H9 (cell line): Measurements from ENCODE around the gene PLA2G4D. TPM values are rescaled to one million over a fixed set of nuclear protein-coding genes. Genes with fewer than 3 reads are reported as not detected.
A peak's percentile ranks its signal among the peaks of the same experiment; 100 is the strongest.

ENCODE experiments used
- DNase-seq: peaks from one replicate; pipeline ENCODE4 v3.0.0-alpha.2; 2017
- H2AFZ ChIP-seq: one replicate; pipeline ENCODE4 v1.6.1; 2013; ENCODE audit warnings: mild to moderate bottlenecking, low read length, control low read depth, moderate library complexity
- H2AK5ac ChIP-seq: 2 replicates; pipeline ENCODE4 v1.6.1; 2013; ENCODE audit warnings: low read length, control low read depth, mixed read lengths; ENCODE audit not compliant: insufficient read length
- H2BK120ac ChIP-seq: one replicate; pipeline ENCODE4 v1.6.1; 2013; ENCODE audit warnings: low read depth, mild to moderate bottlenecking, low read length, control low read depth, inconsistent platforms; ENCODE audit not compliant: poor library complexity, severe bottlenecking
- H2BK12ac ChIP-seq: 2 replicates; pipeline ENCODE4 v1.6.1; 2013; ENCODE audit warnings: low read length, control low read depth, mixed read lengths, low read depth; ENCODE audit not compliant: insufficient read length
- H2BK15ac ChIP-seq: 2 replicates; pipeline ENCODE4 v1.6.1; 2013; ENCODE audit warnings: low read depth, low read length, control low read depth
- H2BK20ac ChIP-seq: one replicate; pipeline ENCODE4 v1.6.1; 2013; ENCODE audit warnings: low read depth, mild to moderate bottlenecking, low read length, control low read depth, inconsistent platforms; ENCODE audit not compliant: poor library complexity, severe bottlenecking
- H2BK5ac ChIP-seq: 2 replicates; pipeline ENCODE4 v1.6.1; 2013; ENCODE audit warnings: low read length, control low read depth, mixed read lengths; ENCODE audit not compliant: insufficient read length
- H3K14ac ChIP-seq: 2 replicates; pipeline ENCODE4 v1.6.1; 2013; ENCODE audit warnings: low read length, control low read depth; ENCODE audit not compliant: insufficient read depth
- H3K18ac ChIP-seq: 2 replicates; pipeline ENCODE4 v1.6.1; 2013; ENCODE audit warnings: low read depth, mild to moderate bottlenecking, mixed read lengths, low read length, control low read depth; ENCODE audit not compliant: insufficient read length
- H3K23ac ChIP-seq: 2 replicates; pipeline ENCODE4 v1.6.1; 2013; ENCODE audit warnings: low read length, control low read depth, mixed read lengths, low read depth; ENCODE audit not compliant: insufficient read length
- H3K23me2 ChIP-seq: 2 replicates; pipeline ENCODE4 v1.6.1; 2013; ENCODE audit warnings: low read depth, mild to moderate bottlenecking, mixed read lengths, low read length, control low read depth; ENCODE audit not compliant: insufficient read length, poor library complexity, severe bottlenecking
- H3K27ac ChIP-seq: 2 replicates; pipeline ENCODE4 v1.5.1; 2013; ENCODE audit warnings: low read length, control low read depth, mixed read lengths, low read depth; ENCODE audit not compliant: insufficient read length
- H3K27me3 ChIP-seq: 2 replicates; pipeline ENCODE4 v1.6.1; 2013; ENCODE audit warnings: low read length, control low read depth, inconsistent platforms; ENCODE audit not compliant: insufficient read depth
- H3K4ac ChIP-seq: 2 replicates; pipeline ENCODE4 v1.6.1; 2013; ENCODE audit warnings: low read depth, mild to moderate bottlenecking, control low read depth, inconsistent platforms, low read length, moderate library complexity
- H3K4me1 ChIP-seq: 2 replicates; pipeline ENCODE4 v1.6.1; 2013; ENCODE audit warnings: low read length, control low read depth, inconsistent platforms; ENCODE audit not compliant: insufficient read depth
- H3K4me2 ChIP-seq: 2 replicates; pipeline ENCODE4 v1.6.1; 2013; ENCODE audit warnings: low read length, control low read depth, mixed read lengths; ENCODE audit not compliant: insufficient read length, insufficient read depth
- H3K56ac ChIP-seq: 2 replicates; pipeline ENCODE4 v1.6.1; 2013; ENCODE audit warnings: low read depth, mild to moderate bottlenecking, mixed read lengths, low read length, control low read depth; ENCODE audit not compliant: insufficient read length
- H3K79me1 ChIP-seq: 2 replicates; pipeline ENCODE4 v1.6.1; 2013; ENCODE audit warnings: low read depth, mild to moderate bottlenecking, moderate library complexity, low read length, control low read depth, inconsistent platforms; ENCODE audit not compliant: insufficient read depth, poor library complexity, severe bottlenecking
- H3K79me2 ChIP-seq: 2 replicates; pipeline ENCODE4 v1.6.1; 2013; ENCODE audit warnings: low read length, control low read depth, inconsistent platforms; ENCODE audit not compliant: insufficient read depth
- H3K9ac ChIP-seq: 2 replicates; pipeline ENCODE4 v1.6.1; 2013; ENCODE audit warnings: low read length, control low read depth, mixed read lengths; ENCODE audit not compliant: insufficient read length; ENCODE audit errors: extremely low read depth
- H3K9me3 ChIP-seq: one replicate; pipeline ENCODE4 v1.6.1; 2013; ENCODE audit warnings: low read depth, low read length, inconsistent platforms; ENCODE audit not compliant: control insufficient read depth
- H3T11ph ChIP-seq: one replicate; pipeline ENCODE4 v1.6.1; 2013; ENCODE audit warnings: mild to moderate bottlenecking, low read length, control low read depth, inconsistent platforms
- H4K20me1 ChIP-seq: one replicate; pipeline ENCODE4 v1.6.1; 2013; ENCODE audit not compliant: control insufficient read depth, insufficient read length, insufficient read depth
- H4K5ac ChIP-seq: 2 replicates; pipeline ENCODE4 v1.6.1; 2013; ENCODE audit warnings: low read depth, mild to moderate bottlenecking, mixed read lengths, low read length, control low read depth; ENCODE audit not compliant: insufficient read length
- H4K8ac ChIP-seq: replicated peaks from 2 replicates; pipeline ENCODE4 v1.6.1; 2013; ENCODE audit warnings: low read length, control low read depth, mixed read lengths, low read depth; ENCODE audit not compliant: insufficient read length
- H4K91ac ChIP-seq: 2 replicates; pipeline ENCODE4 v1.6.1; 2013; ENCODE audit warnings: low read depth, mild to moderate bottlenecking, moderate library complexity, mixed read lengths, low read length, control low read depth; ENCODE audit not compliant: insufficient read length
- H3K27ac Mint-ChIP-seq, 3 experiments: 2 replicates in 2 of 3; 3 replicates in 1 of 3; pipeline ENCODE4 v1.8.0; 2020 to 2021; ENCODE audit warnings: mixed read lengths in 3 of 3, mild to moderate bottlenecking in 1 of 3, moderate library complexity in 1 of 3
- H3K27me3 Mint-ChIP-seq: 2 replicates; pipeline ENCODE4 v1.8.0; 2021; ENCODE audit warnings: low read depth, mild to moderate bottlenecking, moderate library complexity, mixed read lengths
- H3K36me3 Mint-ChIP-seq, 3 experiments: 2 replicates in 2 of 3; 3 replicates in 1 of 3; pipeline ENCODE4 v1.8.0; 2020 to 2021; ENCODE audit warnings: low read depth in 3 of 3, mixed read lengths in 3 of 3; ENCODE audit not compliant: insufficient read depth in 1 of 3
- H3K4me1 Mint-ChIP-seq, 2 experiments: 2 replicates each; pipeline ENCODE4 v1.8.0; 2020; ENCODE audit warnings: mixed read lengths in 2 of 2
- H3K4me3 Mint-ChIP-seq, 2 experiments: 2 replicates in 1 of 2; 3 replicates in 1 of 2; pipeline ENCODE4 v1.8.0; 2020 to 2021; ENCODE audit warnings: mild to moderate bottlenecking in 2 of 2, mixed read lengths in 2 of 2, moderate library complexity in 1 of 2
- H3K9me3 Mint-ChIP-seq, 2 experiments: 2 replicates in 1 of 2; 3 replicates in 1 of 2; pipeline ENCODE4 v1.8.0; 2020; ENCODE audit warnings: mild to moderate bottlenecking in 2 of 2, mixed read lengths in 2 of 2, moderate library complexity in 1 of 2
- WGBS: extraction: QIAGEN DNeasy Blood & Tissue Kit; methylation state at CpG from one replicate; pipeline ENCODE4 v1.1.7; 2013; ENCODE audit warnings: missing lambda C conversion rate, low lambda C conversion rate, mixed read lengths; ENCODE audit not compliant: insufficient read length; ENCODE audit errors: extremely low coverage; 5-methylcytosine and 5-hydroxymethylcytosine counted together
- total RNA-seq: library from RNA; stranded (reverse); gene quantifications from 2 replicates; pipeline ENCODE4 v1.2.1, GENCODE V29; 2021
- TF ChIP-seq, protein P1 (sequence below): fragments of 200-600 bp; sonication (generic); conservative IDR thresholded peaks from 3 replicates; pipeline ENCODE4 v1.8.0; 2021; ENCODE audit warnings: antibody characterized with exemption, mild to moderate bottlenecking

The PLA2G4D gene
- total RNA-seq, 1 experiment from 2014 or later, result 0.33 TPM

DNA sequence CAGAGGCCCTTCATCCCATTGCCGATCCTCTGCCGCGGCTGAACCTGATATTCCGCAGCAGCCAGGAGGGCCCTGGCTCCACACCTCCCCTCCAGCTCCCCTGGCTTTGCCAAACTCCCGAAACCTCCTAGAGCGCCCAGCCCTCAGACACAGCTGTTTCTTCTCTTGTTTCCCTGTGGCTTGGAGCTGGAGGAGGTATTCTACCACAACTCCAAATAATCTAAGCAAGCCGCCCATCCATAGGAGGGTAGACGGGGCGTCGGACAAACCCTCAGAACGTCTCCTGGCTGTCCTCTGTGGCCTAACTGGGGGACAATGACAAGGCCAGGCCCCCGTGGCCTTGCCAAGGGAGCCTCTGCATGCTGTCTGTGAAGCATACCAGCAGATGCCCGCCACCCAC, 10.4 kb downstream of the PLA2G4D start:
- Histone ChIP-seq H2AFZ (no peak overlapping the region), H4K91ac (no peak overlapping the region), H2BK20ac (no peak overlapping the region), H2BK120ac (no peak overlapping the region), H3K18ac (no peak overlapping the region), H3K4ac (no peak overlapping the region), H3K79me1 (no peaks in the 10 kb centered on the region), H2BK5ac (no peak overlapping the region), H2AK5ac (no peak overlapping the region), H3K27ac (no peak overlapping the region), H3K27me3 (no peaks in the 10 kb centered on the region), H3K9ac (no peak overlapping the region), H3K14ac (no peak overlapping the region), H3T11ph (no peak overlapping the region), H2BK12ac (no peak overlapping the region), H3K4me1 (no peaks in the 10 kb centered on the region; the same call in 1 of the 2 replicates), H4K5ac (no peak overlapping the region), H2BK15ac (no peak overlapping the region), H3K9me3 (no peaks in the 10 kb centered on the region), H4K20me1 (no peaks in the 10 kb centered on the region), H3K56ac (no peak overlapping the region), H3K79me2 (no peaks in the 10 kb centered on the region), H3K23me2 (no peaks in the 10 kb centered on the region), H3K23ac (no peak overlapping the region), H4K8ac (no peak overlapping the region), H3K4me2 (no peak overlapping the region)
- peak; percentile 24 for DNase-seq
- Mint-ChIP-seq H3K9me3 (no peaks in the 10 kb centered on the region; a peak in 1 of 5 replicates), H3K4me3 (no peak overlapping the region; a peak in 1 of 5 replicates), H3K36me3 (no peaks in the 10 kb centered on the region), H3K27me3 (peaks cover 6% of the 10 kb centered on the region), H3K27ac (no peak overlapping the region), H3K4me1 (peaks cover 27 to 33% of the 10 kb centered on the region in 2 experiments)
- no CpG with 5 or more reads among the region's 13 CpGs for WGBS
- TF ChIP-seq, protein P1, sequence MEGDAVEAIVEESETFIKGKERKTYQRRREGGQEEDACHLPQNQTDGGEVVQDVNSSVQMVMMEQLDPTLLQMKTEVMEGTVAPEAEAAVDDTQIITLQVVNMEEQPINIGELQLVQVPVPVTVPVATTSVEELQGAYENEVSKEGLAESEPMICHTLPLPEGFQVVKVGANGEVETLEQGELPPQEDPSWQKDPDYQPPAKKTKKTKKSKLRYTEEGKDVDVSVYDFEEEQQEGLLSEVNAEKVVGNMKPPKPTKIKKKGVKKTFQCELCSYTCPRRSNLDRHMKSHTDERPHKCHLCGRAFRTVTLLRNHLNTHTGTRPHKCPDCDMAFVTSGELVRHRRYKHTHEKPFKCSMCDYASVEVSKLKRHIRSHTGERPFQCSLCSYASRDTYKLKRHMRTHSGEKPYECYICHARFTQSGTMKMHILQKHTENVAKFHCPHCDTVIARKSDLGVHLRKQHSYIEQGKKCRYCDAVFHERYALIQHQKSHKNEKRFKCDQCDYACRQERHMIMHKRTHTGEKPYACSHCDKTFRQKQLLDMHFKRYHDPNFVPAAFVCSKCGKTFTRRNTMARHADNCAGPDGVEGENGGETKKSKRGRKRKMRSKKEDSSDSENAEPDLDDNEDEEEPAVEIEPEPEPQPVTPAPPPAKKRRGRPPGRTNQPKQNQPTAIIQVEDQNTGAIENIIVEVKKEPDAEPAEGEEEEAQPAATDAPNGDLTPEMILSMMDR, result no peak
